A673 (cell line): ENCODE measurements around the gene ECHS1. TPM values are rescaled to one million over a fixed set of nuclear protein-coding genes. Genes with fewer than 3 reads are reported as not detected.

ENCODE experiments used
- BruUV-seq: library from RNA; stranded (reverse); fragments of 400-500 nt; replicated peaks from 2 replicates; lab custom pipeline; 2021; lab: Mats Ljungman, UMichigan
- CTCF ChIA-PET: fragments of 300-600 bp; sonication (Branson Sonifier 250); formaldehyde crosslinking; loops from one replicate; lab custom pipeline; 2022; ENCODE audit warnings: antibody characterized with exemption; lab: Charles Lee
- POLR2A ChIA-PET: fragments of 300-600 bp; sonication (Branson Sonifier 250); formaldehyde crosslinking; loops from one replicate; lab custom pipeline; 2022; ENCODE audit warnings: antibody characterized with exemption; ENCODE audit not compliant: low non-redundant PET; lab: Charles Lee
- DNase-seq: peaks from one replicate; pipeline ENCODE4 v3.0.0-alpha.2; 2015; ENCODE audit warnings: low spot score
- H3K27ac ChIP-seq: fragments of 200-600 bp; sonication (generic); 2 replicates; pipeline ENCODE4 v1.5.1; 2016; ENCODE audit warnings: mixed run types, low read depth, mild to moderate bottlenecking, mixed read lengths, antibody characterized with exemption, low read length; ENCODE audit not compliant: poor library complexity, severe bottlenecking
- H3K27me3 ChIP-seq: fragments of 200-600 bp; sonication (generic); replicated peaks from 2 replicates; pipeline ENCODE4 v1.6.1; 2017; ENCODE audit warnings: mixed run types, low read depth, mild to moderate bottlenecking, mixed read lengths, antibody characterized with exemption, low read length; ENCODE audit not compliant: insufficient read depth, poor library complexity
- H3K36me3 ChIP-seq: fragments of 200-600 bp; sonication (generic); 2 replicates; pipeline ENCODE4 v1.6.1; 2016; ENCODE audit warnings: mixed run types, mild to moderate bottlenecking, mixed read lengths, antibody characterized with exemption, low read length; ENCODE audit not compliant: insufficient read depth, poor library complexity, severe bottlenecking
- H3K4me1 ChIP-seq: fragments of 200-600 bp; sonication (generic); 2 replicates; pipeline ENCODE4 v1.6.1; 2017; ENCODE audit warnings: mixed run types, mild to moderate bottlenecking, mixed read lengths, antibody characterized with exemption, low read length; ENCODE audit not compliant: insufficient read depth, poor library complexity, severe bottlenecking
- H3K4me3 ChIP-seq: fragments of 200-600 bp; sonication (generic); 2 replicates; pipeline ENCODE4 v1.5.1; 2016; ENCODE audit warnings: low read depth, mixed run types, mild to moderate bottlenecking, mixed read lengths, low read length; ENCODE audit not compliant: poor library complexity, severe bottlenecking
- H3K9me3 ChIP-seq: fragments of 200-600 bp; sonication (generic); 2 replicates; pipeline ENCODE4 v1.6.1; 2016; ENCODE audit warnings: mixed run types, low read depth, mild to moderate bottlenecking, mixed read lengths, antibody characterized with exemption, low read length; ENCODE audit not compliant: poor library complexity, severe bottlenecking
- CTCF ChIP-seq: fragments of 300-800, 200-600 bp; sonication (generic); conservative IDR thresholded peaks from 2 replicates; pipeline ENCODE4 v1.5.1; 2017; ENCODE audit warnings: low read depth, mild to moderate bottlenecking, antibody characterized with exemption, low read length, moderate library complexity, mixed read lengths
- EZH2 ChIP-seq: fragments of 200-600 bp; sonication (generic); IDR thresholded peaks from 2 replicates; pipeline ENCODE4 v1.6.1; 2017; ENCODE audit warnings: borderline replicate concordance, low read depth, mild to moderate bottlenecking, mixed read lengths, antibody characterized with exemption, low read length; ENCODE audit not compliant: poor library complexity, severe bottlenecking
- intact Hi-C: fragments of 100-400 bp; cut with micrococcal nuclease; formaldehyde crosslinking; loops from one replicate; pipeline ENCODE4 v1.10.0; 2022; ENCODE audit not compliant: unreplicated experiment
- total RNA-seq: library from RNA; stranded (reverse); gene quantifications from 2 replicates; pipeline ENCODE4 v1.2.3, GENCODE V29; 2021

The ECHS1 gene
- total RNA-seq, 1 experiment from 2014 or later, result 96.3 TPM

DNA sequence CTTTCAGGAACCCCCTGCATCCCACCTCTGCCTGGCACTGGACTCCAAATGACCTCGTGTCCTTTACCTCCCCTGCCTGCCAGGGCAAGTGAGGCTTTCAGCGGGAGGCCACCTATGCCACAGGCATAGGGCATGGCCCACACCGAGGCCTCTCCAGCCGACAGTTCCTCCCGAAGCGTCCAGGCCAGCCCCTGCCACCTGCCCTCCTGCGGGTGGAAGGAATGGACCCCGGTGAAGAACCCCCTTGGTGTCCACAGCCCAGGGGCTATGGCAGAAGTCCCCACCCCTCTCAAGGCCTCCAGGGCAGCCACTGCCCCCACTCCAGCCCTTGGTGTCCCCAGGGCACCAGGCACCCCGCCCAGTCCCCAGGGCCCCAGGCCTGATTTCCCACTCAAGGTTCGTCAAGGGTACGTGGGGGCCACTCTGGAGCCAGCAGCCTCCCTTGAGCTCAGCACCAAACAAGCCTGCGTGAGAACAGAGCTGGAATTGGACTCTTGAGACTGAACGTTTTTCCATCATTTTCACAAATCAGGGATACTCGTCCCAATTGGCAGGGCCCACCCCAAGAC lies 18.4 kb downstream of the ECHS1 start:
- Histone ChIP-seq H3K27me3 (no peaks in the 10 kb centered on the region), H3K27ac (no peak overlapping the region), H3K9me3 (no peaks in the 10 kb centered on the region), H3K4me1 (no peaks in the 10 kb centered on the region), H3K36me3 (no peaks in the 10 kb centered on the region), H3K4me3 (no peak overlapping the region)
- TF ChIP-seq CTCF, result no peak
- TF ChIP-seq EZH2, result no peak
- CTCF ChIA-PET, result no interaction called here
- DNase-seq, result no peak
- no TSS peak for BruUV-seq
- intact Hi-C loops, result no loop called here
- POLR2A ChIA-PET, result no interaction called here

DNA sequence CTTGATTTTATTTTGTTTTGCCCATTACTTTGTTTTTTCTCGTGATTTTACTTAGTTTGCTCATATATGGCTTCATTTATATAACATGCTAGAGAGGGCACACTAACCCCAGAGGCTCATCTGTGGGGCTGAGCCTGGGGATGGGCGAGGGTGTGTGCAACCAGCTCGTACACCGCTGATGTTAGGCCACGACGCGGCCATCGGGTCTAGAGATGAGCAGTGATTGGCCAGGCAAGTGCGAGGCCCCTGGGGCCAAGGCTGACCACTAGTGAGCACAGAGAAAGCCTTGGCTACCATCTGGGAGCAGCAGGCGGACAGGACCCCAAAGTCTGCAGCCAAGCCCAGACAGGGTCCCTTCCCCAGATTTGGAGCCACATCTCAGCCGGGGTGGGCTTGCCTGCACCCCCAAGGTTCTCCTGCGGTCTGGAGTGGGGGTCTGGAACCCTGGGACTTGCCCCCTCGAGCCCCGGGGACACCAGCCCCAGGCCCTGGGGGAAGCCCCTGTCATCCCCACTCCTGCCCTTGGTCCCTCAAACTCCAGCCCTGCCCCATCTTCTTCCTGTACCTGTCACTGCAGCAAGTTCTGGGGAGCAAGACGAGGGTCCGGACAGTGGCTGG lies 19.1 kb downstream of the ECHS1 start:
- POLR2A ChIA-PET, result no interaction called here
- no peak for DNase-seq
- Histone ChIP-seq H3K4me3 (no peak overlapping the region), H3K9me3 (no peaks in the 10 kb centered on the region), H3K36me3 (no peaks in the 10 kb centered on the region), H3K27me3 (no peaks in the 10 kb centered on the region), H3K4me1 (no peaks in the 10 kb centered on the region), H3K27ac (no peak overlapping the region)
- intact Hi-C loops, result no loop called here
- CTCF ChIA-PET, result no interaction called here
- BruUV-seq, result no TSS peak
- TF ChIP-seq EZH2, result no peak
- no peak for TF ChIP-seq CTCF

GRCh38 chr10:133353202-133353959 lies 19.8 kb downstream of the ECHS1 start:
- Histone ChIP-seq H3K36me3 (no peaks in the 10 kb centered on the region), H3K9me3 (no peaks in the 10 kb centered on the region), H3K4me1 (no peaks in the 10 kb centered on the region), H3K27ac (no peak overlapping the region), H3K27me3 (no peaks in the 10 kb centered on the region), H3K4me3 (no peak overlapping the region)
- TF ChIP-seq EZH2, result no peak
- no peak for TF ChIP-seq CTCF
- no peak for DNase-seq
- POLR2A ChIA-PET, result no interaction called here
- CTCF ChIA-PET, result no interaction called here
- BruUV-seq, result no TSS peak
- intact Hi-C loops, result no loop called here
